Liver (tissue), 9 donors: Measurements from ENCODE around the gene COX4I1. TPM values are rescaled to one million over a fixed set of nuclear protein-coding genes. Genes with fewer than 3 reads are reported as not detected.
"Not testable (repeated sequence)": the region's sequence is repeated elsewhere in the genome, so short reads cannot be mapped to it uniquely, and the experiment has no call there.

Experiments
- DNase-seq: peaks from one replicate; pipeline ENCODE4 v3.0.0-alpha.2; 2017; ENCODE audit warnings: low spot score
- H3K27ac ChIP-seq, 2 donors: one replicate each; pipeline ENCODE4 v1.7.0; 2013; ENCODE audit warnings: inconsistent platforms in 2 of 2, low read length in 2 of 2, control low read depth in 1 of 2, low read depth in 1 of 2, mild to moderate bottlenecking in 1 of 2
- H3K27me3 ChIP-seq, 4 donors: one replicate each; pipeline versions ENCODE4 v1.6.1 to v1.7.0; 2013; ENCODE audit warnings: low read length in 3 of 4, inconsistent platforms in 1 of 4, mild to moderate bottlenecking in 1 of 4, moderate library complexity in 1 of 4; ENCODE audit not compliant: control insufficient read depth in 4 of 4, insufficient read depth in 4 of 4
- H3K36me3 ChIP-seq, 4 donors: one replicate each; pipeline versions ENCODE4 v1.6.1 to v1.7.0; 2013; ENCODE audit warnings: low read length in 3 of 4, mild to moderate bottlenecking in 3 of 4, low read depth in 1 of 4, moderate library complexity in 1 of 4; ENCODE audit not compliant: control insufficient read depth in 4 of 4, insufficient read depth in 3 of 4
- H3K4me1 ChIP-seq, 4 donors: one replicate each; pipeline versions ENCODE4 v1.6.1 to v1.7.0; 2013; ENCODE audit warnings: low read length in 3 of 4, mild to moderate bottlenecking in 3 of 4, moderate library complexity in 1 of 4; ENCODE audit not compliant: control insufficient read depth in 4 of 4, insufficient read depth in 4 of 4
- H3K4me3 ChIP-seq, 3 donors: one replicate each; pipeline versions ENCODE4 v1.6.1 to v1.7.0; 2013; ENCODE audit warnings: low read length in 3 of 3, control low read depth in 1 of 3, low read depth in 1 of 3, mild to moderate bottlenecking in 1 of 3
- H3K9ac ChIP-seq, 2 donors: one replicate each; pipeline ENCODE4 v1.7.0; 2013; ENCODE audit warnings: low read length in 2 of 2, mild to moderate bottlenecking in 2 of 2, moderate library complexity in 2 of 2, control low read depth in 1 of 2, low read depth in 1 of 2
- H3K9me3 ChIP-seq, 4 donors: one replicate each; pipeline versions ENCODE4 v1.6.1 to v1.7.0; 2013; ENCODE audit warnings: low read length in 3 of 4; ENCODE audit not compliant: control insufficient read depth in 4 of 4
- EGR1 ChIP-seq, 2 donors: IDR thresholded peaks; 2 replicates each; pipeline ENCODE4 v1.6.1; 2016 to 2018; ENCODE audit warnings: antibody characterized with exemption in 2 of 2, low read depth in 2 of 2
- FOXA1 ChIP-seq: IDR thresholded peaks from 2 replicates; pipeline ENCODE4 v1.6.1; 2016; ENCODE audit warnings: antibody characterized with exemption
- FOXA2 ChIP-seq: IDR thresholded peaks from 2 replicates; pipeline ENCODE4 v1.6.1; 2016; ENCODE audit warnings: antibody characterized with exemption
- HNF4G ChIP-seq: IDR thresholded peaks from 2 replicates; pipeline ENCODE4 v1.6.1; 2016; ENCODE audit warnings: antibody characterized with exemption
- JUND ChIP-seq, 2 donors: IDR thresholded peaks; 2 replicates each; pipeline ENCODE4 v1.6.1; 2016; ENCODE audit warnings: antibody characterized with exemption in 2 of 2
- NR2F2 ChIP-seq: IDR thresholded peaks from 2 replicates; pipeline ENCODE4 v1.6.1; 2016; ENCODE audit warnings: antibody characterized with exemption
- RAD21 ChIP-seq, 2 donors: IDR thresholded peaks; 2 replicates each; pipeline ENCODE4 v1.6.1; 2016; ENCODE audit warnings: antibody characterized with exemption in 2 of 2, mild to moderate bottlenecking in 2 of 2
- SP1 ChIP-seq: IDR thresholded peaks from 2 replicates; pipeline ENCODE4 v1.6.1; 2018; ENCODE audit warnings: antibody characterized with exemption, mild to moderate bottlenecking
- YY1 ChIP-seq: IDR thresholded peaks from 2 replicates; pipeline ENCODE4 v1.6.1; 2016; ENCODE audit warnings: antibody characterized with exemption, mild to moderate bottlenecking
- WGBS: extraction: QIAGEN DNeasy Blood & Tissue Kit; methylation state at CpG from one replicate; pipeline ENCODE4 v1.1.7; 2013; 5-methylcytosine and 5-hydroxymethylcytosine counted together
- polyA plus RNA-seq, 2 donors: library from polyadenylated mRNA; stranded (reverse) in 1 of 2; unstranded in 1 of 2; fragments of 200-250 nt in 1 of 2; fragments of >200 nt in 1 of 2; fragmentation: Nextera tagmentation in 1 of 2; extraction: Ambion mirVana in 1 of 2; gene quantifications; one replicate each; pipeline versions ENCODE4 v1.2.1 to v1.2.3, GENCODE V29; 2013 to 2015
- total RNA-seq, 2 donors: library from RNA; depleted of rRNA; stranded (reverse); fragments of >200 nt; gene quantifications; one replicate each; pipeline ENCODE4 v1.2.3, GENCODE V29; 2014
- TF ChIP-seq, protein P1 (sequence below): IDR thresholded peaks from 2 replicates; pipeline ENCODE4 v1.6.1; 2016; ENCODE audit warnings: antibody characterized with exemption
- TF ChIP-seq, protein P2 (sequence below): IDR thresholded peaks from 2 replicates; pipeline ENCODE4 v1.6.1; 2016; ENCODE audit warnings: antibody characterized with exemption, mild to moderate bottlenecking
- TF ChIP-seq, protein P3 (sequence below): IDR thresholded peaks from 2 replicates; pipeline ENCODE4 v1.6.1; 2016; ENCODE audit warnings: antibody characterized with exemption
- donor health status: healthy.
- donor health status: healthy.
- donor health status: healthy.
- donor health status: healthy.
- donor health status: healthy.

Gene COX4I1
- total and polyA plus RNA-seq, 4 donors, result 186 to 576 (median 331) TPM

DNA sequence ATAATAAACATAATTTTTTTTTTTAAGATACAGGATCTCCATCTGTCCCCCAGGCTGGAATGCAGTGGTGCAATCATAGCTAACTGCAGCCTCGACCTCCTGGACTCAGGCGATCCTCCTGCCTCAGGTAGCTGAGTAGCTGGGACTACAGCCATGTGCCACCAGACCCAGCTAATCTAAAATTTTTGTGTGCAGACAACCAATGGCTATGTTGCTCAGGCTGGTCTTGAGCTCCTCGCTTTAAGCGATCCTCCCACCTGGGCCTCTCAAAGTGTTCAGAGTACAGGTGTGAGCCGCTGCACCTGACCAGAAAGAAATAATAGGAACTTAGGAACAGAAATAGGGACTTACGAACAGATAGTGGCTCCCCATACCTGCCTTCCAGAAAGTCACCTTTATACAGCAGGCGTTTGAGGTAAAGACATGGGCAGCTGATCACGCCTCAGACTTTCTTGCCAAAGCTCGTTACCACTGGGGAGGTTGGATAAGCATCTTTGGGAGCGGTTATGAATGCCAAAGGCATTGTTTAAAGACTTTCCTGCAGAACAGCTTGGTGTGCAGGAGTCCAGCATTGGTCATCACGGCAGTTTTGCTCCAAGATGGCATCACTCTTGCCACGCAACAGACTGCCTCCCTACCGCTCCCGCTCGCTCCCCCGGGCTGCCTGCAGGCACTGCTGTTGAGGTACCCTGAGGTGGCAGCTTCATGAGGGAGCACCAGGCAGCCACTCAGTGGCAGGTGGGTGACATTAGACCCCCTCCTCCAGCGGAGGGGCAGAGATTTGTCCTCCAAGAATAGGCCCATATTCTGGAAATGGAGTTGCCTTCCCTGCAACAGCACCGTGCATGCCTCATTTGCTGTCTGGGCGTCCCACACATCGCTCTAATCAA, 13.6 kb downstream of the COX4I1 start:
- H3K9me3 ChIP-seq, result no peaks in the 10 kb centered on the region
- H3K4me1 ChIP-seq, result no peaks in the 10 kb centered on the region
- no peak for TF ChIP-seq HNF4G
- no peak overlapping the region for H3K9ac ChIP-seq
- DNase-seq, result no peak
- 86% methylated on average over 20 of the region's 20 CpGs for WGBS
- no peak overlapping the region for H3K27ac ChIP-seq
- H3K4me3 ChIP-seq, result no peak overlapping the region
- H3K36me3 ChIP-seq, result peaks cover 0 to 1% (median 0%) of the 10 kb centered on the region in 4 donors
- no peaks in the 10 kb centered on the region for H3K27me3 ChIP-seq

DNA sequence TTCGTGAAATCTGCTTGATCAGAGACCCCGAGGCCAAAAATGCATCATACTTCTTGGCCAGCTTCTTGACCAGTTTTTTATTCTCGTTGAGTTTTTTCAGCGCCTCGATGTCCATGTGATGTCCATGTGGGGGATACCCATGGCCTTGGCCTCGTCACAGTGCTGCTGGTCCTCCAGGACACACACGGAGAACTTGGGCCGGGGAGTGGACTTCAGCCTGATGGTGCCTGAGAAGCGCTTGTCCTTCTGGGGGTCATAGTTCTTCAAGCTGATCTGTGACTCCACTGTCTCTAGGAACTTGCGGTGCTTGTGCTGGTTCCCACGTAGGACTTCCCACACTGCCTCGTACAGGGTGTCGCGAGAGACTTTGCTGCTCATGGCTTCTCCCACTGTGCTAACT, 16.7 kb downstream of the COX4I1 start:
- H3K9me3 ChIP-seq, result no peaks in the 10 kb centered on the region
- TF ChIP-seq RAD21 (IDR thresholded peaks at IDR 0.05), result no peak
- no peak for TF ChIP-seq EGR1 (IDR thresholded peaks at IDR 0.05; ENCODE audit: low read depth in 2 of 2)
- TF ChIP-seq, protein P1, sequence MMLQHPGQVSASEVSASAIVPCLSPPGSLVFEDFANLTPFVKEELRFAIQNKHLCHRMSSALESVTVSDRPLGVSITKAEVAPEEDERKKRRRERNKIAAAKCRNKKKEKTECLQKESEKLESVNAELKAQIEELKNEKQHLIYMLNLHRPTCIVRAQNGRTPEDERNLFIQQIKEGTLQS, result no peak
- TF ChIP-seq FOXA2, result no peak
- TF ChIP-seq SP1, result no peak
- TF ChIP-seq HNF4G, result no peak
- no peak for TF ChIP-seq JUND (IDR thresholded peaks at IDR 0.05)
- TF ChIP-seq FOXA1, result no peak
- TF ChIP-seq YY1, result no peak
- TF ChIP-seq, protein P2, sequence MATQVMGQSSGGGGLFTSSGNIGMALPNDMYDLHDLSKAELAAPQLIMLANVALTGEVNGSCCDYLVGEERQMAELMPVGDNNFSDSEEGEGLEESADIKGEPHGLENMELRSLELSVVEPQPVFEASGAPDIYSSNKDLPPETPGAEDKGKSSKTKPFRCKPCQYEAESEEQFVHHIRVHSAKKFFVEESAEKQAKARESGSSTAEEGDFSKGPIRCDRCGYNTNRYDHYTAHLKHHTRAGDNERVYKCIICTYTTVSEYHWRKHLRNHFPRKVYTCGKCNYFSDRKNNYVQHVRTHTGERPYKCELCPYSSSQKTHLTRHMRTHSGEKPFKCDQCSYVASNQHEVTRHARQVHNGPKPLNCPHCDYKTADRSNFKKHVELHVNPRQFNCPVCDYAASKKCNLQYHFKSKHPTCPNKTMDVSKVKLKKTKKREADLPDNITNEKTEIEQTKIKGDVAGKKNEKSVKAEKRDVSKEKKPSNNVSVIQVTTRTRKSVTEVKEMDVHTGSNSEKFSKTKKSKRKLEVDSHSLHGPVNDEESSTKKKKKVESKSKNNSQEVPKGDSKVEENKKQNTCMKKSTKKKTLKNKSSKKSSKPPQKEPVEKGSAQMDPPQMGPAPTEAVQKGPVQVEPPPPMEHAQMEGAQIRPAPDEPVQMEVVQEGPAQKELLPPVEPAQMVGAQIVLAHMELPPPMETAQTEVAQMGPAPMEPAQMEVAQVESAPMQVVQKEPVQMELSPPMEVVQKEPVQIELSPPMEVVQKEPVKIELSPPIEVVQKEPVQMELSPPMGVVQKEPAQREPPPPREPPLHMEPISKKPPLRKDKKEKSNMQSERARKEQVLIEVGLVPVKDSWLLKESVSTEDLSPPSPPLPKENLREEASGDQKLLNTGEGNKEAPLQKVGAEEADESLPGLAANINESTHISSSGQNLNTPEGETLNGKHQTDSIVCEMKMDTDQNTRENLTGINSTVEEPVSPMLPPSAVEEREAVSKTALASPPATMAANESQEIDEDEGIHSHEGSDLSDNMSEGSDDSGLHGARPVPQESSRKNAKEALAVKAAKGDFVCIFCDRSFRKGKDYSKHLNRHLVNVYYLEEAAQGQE, result no peak
- TF ChIP-seq NR2F2, result no peak
- TF ChIP-seq, protein P3, sequence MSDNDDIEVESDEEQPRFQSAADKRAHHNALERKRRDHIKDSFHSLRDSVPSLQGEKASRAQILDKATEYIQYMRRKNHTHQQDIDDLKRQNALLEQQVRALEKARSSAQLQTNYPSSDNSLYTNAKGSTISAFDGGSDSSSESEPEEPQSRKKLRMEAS, result no peak
- H3K4me3 ChIP-seq, result no peak overlapping the region
- no peaks in the 10 kb centered on the region for H3K27me3 ChIP-seq
- H3K27ac ChIP-seq, result no peak overlapping the region
- WGBS, result 92% methylated on average over 14 of the region's 14 CpGs
- no peak for DNase-seq
- H3K9ac ChIP-seq, result no peak overlapping the region
- peaks cover 0 to 5% (median 2%) of the 10 kb centered on the region in 4 donors for H3K4me1 ChIP-seq
- no peaks in the 10 kb centered on the region for H3K36me3 ChIP-seq

DNA sequence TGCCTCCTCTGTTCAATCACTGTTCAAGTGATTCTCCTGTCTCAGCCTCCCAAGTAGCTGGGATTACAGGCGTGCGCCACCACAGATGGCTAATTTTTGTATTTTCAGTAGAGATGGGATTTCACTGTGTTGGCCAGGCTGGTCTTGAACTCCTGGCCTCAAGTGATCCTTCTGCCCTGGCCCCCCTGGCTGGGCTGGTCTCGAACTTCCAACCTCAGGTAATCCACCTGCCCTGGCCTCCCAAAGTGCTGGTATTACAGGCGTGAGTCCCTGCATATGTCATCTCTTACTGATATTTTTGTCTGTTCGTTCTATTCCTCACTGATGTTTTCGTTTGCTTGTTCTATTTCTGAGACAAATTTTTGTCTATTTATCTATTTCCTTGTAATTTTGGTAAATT, 17.7 kb downstream of the COX4I1 start:
- not testable (repeated sequence) for H3K9ac ChIP-seq, H3K27ac ChIP-seq, DNase-seq, H3K4me1 ChIP-seq, H3K9me3 ChIP-seq, H3K27me3 ChIP-seq, H3K36me3 ChIP-seq, H3K4me3 ChIP-seq
- WGBS, result 91% methylated on average over 6 of the region's 6 CpGs
